Hippocampal formation (tissue), 2 donors: ENCODE data around the gene PGD.
"Not testable (repeated sequence)": the region's sequence is repeated elsewhere in the genome, so short reads cannot be mapped to it uniquely, and the experiment has no call there.

Experiments used
- DNase-seq, 2 donors: peaks; one replicate each; lab custom pipeline; 2025; lab: John Stamatoyannopoulos, UW

The PGD gene

GRCh38 chr1:10437052-10437451 is 38.2 kb downstream of the PGD start:
- no peak for DNase-seq

- no peak for DNase-seq
Observed at GRCh38 chr1:10438677-10439163, 39.9 kb downstream of the PGD start.

- DNase-seq = no peak
Observed at GRCh38 chr1:10440305-10440704, 41.4 kb downstream of the PGD start.

- no peak for DNase-seq
Observed at GRCh38 chr1:10440794-10441193, 41.9 kb downstream of the PGD start.

- no peak for DNase-seq
Observed at GRCh38 chr1:10444248-10444647, 45.4 kb downstream of the PGD start.

GRCh38 chr1:10444795-10445397 is 46.0 kb downstream of the PGD start:
- no peak for DNase-seq

GRCh38 chr1:10446790-10447422 is 48.0 kb downstream of the PGD start:
- DNase-seq = no peak

- no peak for DNase-seq
Observed at GRCh38 chr1:10449751-10450150, 50.9 kb downstream of the PGD start, which contains the start of gene CORT. Gene CORT (plus strand): TSS chr1:10450031. CDS start chr1:10450224, 193 bp downstream.

GRCh38 chr1:10450156-10450814 is 51.4 kb downstream of the PGD start:
- no peak for DNase-seq

- DNase-seq = no peak
Observed at GRCh38 chr1:10450836-10451235, 52.0 kb downstream of the PGD start.

GRCh38 chr1:10451287-10451686 is 52.4 kb downstream of the PGD start:
- DNase-seq = peak in 1 of 2 donors; percentile 17

GRCh38 chr1:10456048-10456447 is 57.2 kb downstream of the PGD start:
- DNase-seq = no peak

- DNase-seq = no peak
Observed at GRCh38 chr1:10456661-10457060, 57.8 kb downstream of the PGD start.

- DNase-seq = not testable (repeated sequence)
Observed at GRCh38 chr1:10457462-10457861, 58.6 kb downstream of the PGD start.

GRCh38 chr1:10457875-10458274 is 59.0 kb downstream of the PGD start:
- DNase-seq = no peak

GRCh38 chr1:10459184-10459583 is 60.3 kb downstream of the PGD start:
- DNase-seq = no peak

- DNase-seq = no peak
Observed at GRCh38 chr1:10467078-10467477, 68.2 kb downstream of the PGD start.

- no peak for DNase-seq
Observed at GRCh38 chr1:10470043-10470442, 71.2 kb downstream of the PGD start.
